Kidney (tissue), 14 donors: ENCODE measurements around the gene NDFIP1. TPM values are rescaled to one million over a fixed set of nuclear protein-coding genes. Genes with fewer than 3 reads are reported as not detected.

Experiments used
- DNase-seq, 5 donors: peaks; one replicate each; pipeline ENCODE4 v3.0.0-alpha.2; 2013 to 2020
- FAIRE-seq: peaks from 2 replicates; lab custom pipeline; 2012; peaks lifted over from hg19 to GRCh38; lab: Jason Lieb, UNC
- H3K27ac ChIP-seq, 2 donors: one replicate each; pipeline ENCODE4 v1.7.0; 2013; ENCODE audit warnings: low read depth in 2 of 2, low read length in 2 of 2, inconsistent platforms in 1 of 2
- H3K27me3 ChIP-seq: one replicate; pipeline ENCODE4 v1.7.1; 2013; ENCODE audit warnings: low read length, inconsistent platforms; ENCODE audit not compliant: control insufficient read depth, insufficient read depth
- H3K36me3 ChIP-seq, 3 donors: one replicate each; pipeline versions ENCODE4 v1.7.0 to v1.7.1; 2013; ENCODE audit warnings: low read length in 3 of 3, control low read depth in 1 of 3, inconsistent platforms in 1 of 3; ENCODE audit not compliant: insufficient read depth in 3 of 3, control insufficient read depth in 2 of 3
- H3K4me1 ChIP-seq, 3 donors: one replicate each; pipeline versions ENCODE4 v1.7.0 to v1.7.1; 2013; ENCODE audit warnings: low read length in 3 of 3, inconsistent platforms in 1 of 3, low read depth in 1 of 3; ENCODE audit not compliant: control insufficient read depth in 2 of 3, insufficient read depth in 2 of 3
- H3K4me3 ChIP-seq, 3 donors: one replicate each; pipeline versions ENCODE4 v1.7.0 to v1.8.1; 2013; ENCODE audit warnings: low read length in 3 of 3, control low read depth in 1 of 3, inconsistent platforms in 1 of 3
- H3K9ac ChIP-seq, 3 donors: one replicate each; pipeline versions ENCODE4 v1.7.0 to v1.7.1; 2013; ENCODE audit warnings: low read length in 3 of 3, control low read depth in 1 of 3, inconsistent platforms in 1 of 3
- H3K9me3 ChIP-seq, 3 donors: one replicate each; pipeline versions ENCODE4 v1.7.0 to v1.7.1; 2013; ENCODE audit warnings: low read length in 3 of 3, control low read depth in 1 of 3, inconsistent platforms in 1 of 3; ENCODE audit not compliant: control insufficient read depth in 2 of 3, insufficient read depth in 1 of 3
- intact Hi-C: fragments of 100-400 bp; cut with DNase I; formaldehyde crosslinking; loops from one replicate; pipeline ENCODE4 v1.11.1; 2022
- polyA plus RNA-seq: library from polyadenylated mRNA; stranded (reverse); fragments of 350-450 nt; fragmentation: Illumina TruSeq; extraction: RNeasy Lipid Tissue Mini Kit (QIAGEN cat#74804); gene quantifications from one replicate; pipeline ENCODE4 v1.2.3, GENCODE V29; 2014; ENCODE audit warnings: low read depth, low replicate concordance; ENCODE audit not compliant: insufficient read depth
- total RNA-seq: library from RNA; stranded (reverse); fragmentation: NEBNext Ultra II Directional; extraction: Animal tissue kit (Norgen Biotek cat#: 25700); gene quantifications from one replicate; pipeline ENCODE4 v1.2.1, GENCODE V29; 2021
- TF ChIP-seq, protein P1 (sequence below): IDR thresholded peaks from 3 replicates; pipeline ENCODE4 v1.5.1; 2012; ENCODE audit warnings: mild to moderate bottlenecking, moderate library complexity, borderline replicate concordance; ENCODE audit not compliant: insufficient read depth; ENCODE audit errors: extremely low read depth
- donor health status: control.
- donor health status: control.
- donor health status: control.
- donor health status: control.
- donor health status: control.
- donor health status: DM: yes; HTN: yes; CAD: no.
- donor health status: Normal renal cell carcinoma (clear cell type).

The NDFIP1 gene
- total and polyA plus RNA-seq, 2 donors from 2014 or later = 92.8 to 107 TPM

- H3K36me3 ChIP-seq = peaks cover 0 to 5% (median 4%) of the 10 kb centered on the region in 3 donors
- DNase-seq (no peak), FAIRE-seq (no peak)
- no peak overlapping the region for H3K9ac ChIP-seq
- H3K4me1 ChIP-seq = peaks cover 0 to 20% (median 4%) of the 10 kb centered on the region in 3 donors
- TF ChIP-seq, protein P1, sequence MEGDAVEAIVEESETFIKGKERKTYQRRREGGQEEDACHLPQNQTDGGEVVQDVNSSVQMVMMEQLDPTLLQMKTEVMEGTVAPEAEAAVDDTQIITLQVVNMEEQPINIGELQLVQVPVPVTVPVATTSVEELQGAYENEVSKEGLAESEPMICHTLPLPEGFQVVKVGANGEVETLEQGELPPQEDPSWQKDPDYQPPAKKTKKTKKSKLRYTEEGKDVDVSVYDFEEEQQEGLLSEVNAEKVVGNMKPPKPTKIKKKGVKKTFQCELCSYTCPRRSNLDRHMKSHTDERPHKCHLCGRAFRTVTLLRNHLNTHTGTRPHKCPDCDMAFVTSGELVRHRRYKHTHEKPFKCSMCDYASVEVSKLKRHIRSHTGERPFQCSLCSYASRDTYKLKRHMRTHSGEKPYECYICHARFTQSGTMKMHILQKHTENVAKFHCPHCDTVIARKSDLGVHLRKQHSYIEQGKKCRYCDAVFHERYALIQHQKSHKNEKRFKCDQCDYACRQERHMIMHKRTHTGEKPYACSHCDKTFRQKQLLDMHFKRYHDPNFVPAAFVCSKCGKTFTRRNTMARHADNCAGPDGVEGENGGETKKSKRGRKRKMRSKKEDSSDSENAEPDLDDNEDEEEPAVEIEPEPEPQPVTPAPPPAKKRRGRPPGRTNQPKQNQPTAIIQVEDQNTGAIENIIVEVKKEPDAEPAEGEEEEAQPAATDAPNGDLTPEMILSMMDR = no peak
- no peak overlapping the region for H3K27ac ChIP-seq
- no peaks in the 10 kb centered on the region for H3K9me3 ChIP-seq
- H3K4me3 ChIP-seq = no peak overlapping the region
- H3K27me3 ChIP-seq = no peaks in the 10 kb centered on the region
- intact Hi-C loops = no loop called here
Measured at GRCh38 chr5:142125378-142125777, 16.8 kb downstream of the NDFIP1 start.

- no peak for FAIRE-seq
- Histone ChIP-seq H3K4me3 (no peak overlapping the region), H3K4me1 (peaks cover 0 to 20% (median 0%) of the 10 kb centered on the region in 3 donors), H3K9ac (no peak overlapping the region), H3K27me3 (no peaks in the 10 kb centered on the region), H3K36me3 (peaks cover 0 to 2% (median 0%) of the 10 kb centered on the region in 3 donors), H3K9me3 (no peaks in the 10 kb centered on the region), H3K27ac (no peak overlapping the region)
- no peak for DNase-seq
- TF ChIP-seq, protein P1 = no peak
- intact Hi-C loops = no loop called here
Measured at GRCh38 chr5:142125963-142126362, 17.4 kb downstream of the NDFIP1 start.

DNA sequence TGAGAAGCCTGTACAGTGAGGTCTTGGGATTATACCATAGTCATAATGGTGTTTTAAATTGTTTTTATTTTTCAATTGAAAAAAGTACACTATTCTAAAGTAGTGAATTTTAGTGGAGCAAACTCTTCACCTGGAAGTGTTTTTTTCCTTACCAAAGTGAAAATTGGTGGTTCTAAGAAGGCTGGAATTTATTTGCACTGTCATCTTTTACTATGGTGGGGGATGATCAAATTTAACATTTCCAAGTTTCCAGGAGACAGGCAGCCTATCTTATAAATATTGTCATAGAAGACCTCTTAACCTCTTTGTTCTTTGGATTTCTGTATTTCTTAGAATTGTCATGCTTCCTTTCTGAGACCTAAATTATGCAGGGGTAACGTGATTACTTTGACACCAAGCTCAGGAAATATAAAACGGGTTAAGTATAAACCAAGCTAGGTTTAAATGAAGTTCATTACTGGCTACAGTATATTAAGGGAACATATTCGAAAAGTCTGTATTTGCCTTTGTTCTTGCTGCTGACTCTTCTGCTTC is 20.2 kb downstream of the NDFIP1 start:
- Histone ChIP-seq H3K9me3 (no peaks in the 10 kb centered on the region), H3K27me3 (no peaks in the 10 kb centered on the region)
- TF ChIP-seq, protein P1 = no peak

More for the DNA sequence above, 20.2 kb downstream of the NDFIP1 start:
- no peak for DNase-seq
- FAIRE-seq = no peak
- Histone ChIP-seq H3K9ac (no peak overlapping the region), H3K36me3 (peaks cover 3 to 12% (median 11%) of the 10 kb centered on the region in 3 donors), H3K27ac (no peak overlapping the region), H3K4me1 (peaks cover 0 to 20% (median 0%) of the 10 kb centered on the region in 3 donors), H3K4me3 (no peak overlapping the region)
- intact Hi-C loops = no loop called here
